Activated naive CD4-positive, alpha-beta T cell (primary cell): Measurements from ENCODE around the gene HOXB3.
A peak's percentile ranks its signal among the peaks of the same experiment; 100 is the strongest.

ENCODE experiments used
- DNase-seq, 4 experiments: peaks; one replicate each; lab custom pipeline; 2025; lab: John Stamatoyannopoulos, UW

Gene HOXB3

GRCh38 chr17:48625495-48626244 lies 35.6 kb upstream of the HOXB3 start:
- DNase-seq: no peak

GRCh38 chr17:48624544-48625494 lies 34.8 kb upstream of the HOXB3 start:
- no peak for DNase-seq

GRCh38 chr17:48624118-48624517 lies 34.1 kb upstream of the HOXB3 start:
- no peak for DNase-seq

GRCh38 chr17:48623583-48623982 lies 33.5 kb upstream of the HOXB3 start:
- DNase-seq: no peak

- DNase-seq: no peak
Measured at GRCh38 chr17:48622857-48623256, 32.8 kb upstream of the HOXB3 start.

- DNase-seq: no peak
Measured at GRCh38 chr17:48621410-48622392, 31.7 kb upstream of the HOXB3 start.

- DNase-seq: no peak
Measured at GRCh38 chr17:48620461-48621139, 30.6 kb upstream of the HOXB3 start.

- DNase-seq: no peak
Measured at GRCh38 chr17:48619826-48620449, 29.9 kb upstream of the HOXB3 start.

GRCh38 chr17:48618256-48618896 lies 28.3 kb upstream of the HOXB3 start:
- DNase-seq: peak; percentile 54 to 83 (median 78)

GRCh38 chr17:48617471-48618255 lies 27.6 kb upstream of the HOXB3 start:
- no peak for DNase-seq

GRCh38 chr17:48616717-48617470 lies 26.9 kb upstream of the HOXB3 start:
- DNase-seq: no peak

- DNase-seq: no peak
Measured at GRCh38 chr17:48615963-48616716, 26.1 kb upstream of the HOXB3 start.

GRCh38 chr17:48615047-48615962 lies 25.3 kb upstream of the HOXB3 start, which contains the start of gene HOXB8:
HOXB8 (minus strand) TSS chr17:48615292; CDS start chr17:48614704, 588 bp downstream.
- DNase-seq: no peak

- no peak for DNase-seq
Measured at GRCh38 chr17:48613862-48614694, 24.0 kb upstream of the HOXB3 start.

- peak in 2 of 4 experiments; percentile 19 to 25 for DNase-seq
Measured at GRCh38 chr17:48612854-48613691, 23.0 kb upstream of the HOXB3 start.
